GM12878 (cell line): ENCODE data around the gene AP5Z1.

Experiments used
- ATF3 ChIP-seq: IDR thresholded peaks from 2 replicates; pipeline ENCODE4 v1.6.1; 2011; ENCODE audit warnings: low read depth, mild to moderate bottlenecking, low read length, moderate library complexity, borderline replicate concordance; ENCODE audit errors: extremely low read depth
- ATF7 ChIP-seq: fragments of 450-650 bp; IDR thresholded peaks from 2 replicates; pipeline ENCODE4 v1.6.1; 2016; ENCODE audit warnings: low read depth, mild to moderate bottlenecking
- CBX5 ChIP-seq: sonication (generic); IDR thresholded peaks from 2 replicates; pipeline ENCODE4 v1.6.1; 2016; ENCODE audit warnings: low read depth, moderate library complexity, mild to moderate bottlenecking, inconsistent platforms
- CTCF ChIP-seq, 3 experiments: IDR thresholded peaks in 2 of 3; conservative IDR thresholded peaks in 1 of 3; 2 replicates each; pipeline ENCODE4 v1.5.1; 2011; ENCODE audit warnings: low read depth in 3 of 3, low read length in 3 of 3, mild to moderate bottlenecking in 3 of 3, control low read depth in 2 of 3, moderate library complexity in 2 of 3, inconsistent platforms in 1 of 3, mixed read lengths in 1 of 3; ENCODE audit not compliant: control insufficient read depth in 2 of 3, insufficient read depth in 1 of 3; ENCODE audit errors: extremely low read depth in 1 of 3
- CUX1 ChIP-seq: IDR thresholded peaks from 2 replicates; pipeline ENCODE4 v1.6.1; 2012; ENCODE audit warnings: improper control_type of control experiment, low read depth, low read length; ENCODE audit not compliant: insufficient replicate concordance
- FOXK2 ChIP-seq: fragments of 450-650 bp; IDR thresholded peaks from 2 replicates; pipeline ENCODE4 v1.6.1; 2017; ENCODE audit warnings: mild to moderate bottlenecking, moderate library complexity
- JUNB ChIP-seq: IDR thresholded peaks from 2 replicates; pipeline ENCODE4 v1.6.1; 2016; ENCODE audit warnings: antibody characterized with exemption, mild to moderate bottlenecking
- MTA3 ChIP-seq: IDR thresholded peaks from 2 replicates; pipeline ENCODE4 v1.6.1; 2012; ENCODE audit warnings: low read length, inconsistent platforms, borderline replicate concordance
- RAD21 ChIP-seq: IDR thresholded peaks from 2 replicates; pipeline ENCODE4 v1.6.1; 2011; ENCODE audit warnings: mild to moderate bottlenecking, low read depth, low read length, moderate library complexity; ENCODE audit not compliant: insufficient read depth
- SIN3A ChIP-seq: IDR thresholded peaks from 2 replicates; pipeline ENCODE4 v1.6.1; 2012; ENCODE audit warnings: low read depth, low read length, improper control_type of control experiment

- TF ChIP-seq CTCF (IDR thresholded peaks at IDR 0.05 in 2 of 3, conservative IDR thresholded peaks at IDR 0.05 in 1 of 3; ENCODE audit: control insufficient read depth in 2 of 3, extremely low read depth in 1 of 3, insufficient read depth in 1 of 3, low read depth in 3 of 3, low read length in 3 of 3) (no peak), CUX1 (no peak), JUNB (no peak), ATF7 (no peak), MTA3 (no peak), RAD21 (no peak), FOXK2 (no peak), ATF3 (no peak), SIN3A (no peak), CBX5 (no peak)
Observed at GRCh38 chr7:4837803-4838625, 62.6 kb downstream of the AP5Z1 start.
